Neural cell (in vitro differentiated cells): ENCODE measurements around the gene CASZ1.

ENCODE experiments used
- CTCF ChIP-seq: fragments of 450-650 bp; IDR thresholded peaks from 2 replicates; pipeline ENCODE4 v1.5.1; 2014; ENCODE audit warnings: antibody characterized with exemption, mild to moderate bottlenecking, moderate library complexity; ENCODE audit not compliant: poor library complexity, severe bottlenecking
- EZH2 ChIP-seq: fragments of 200-600, 300-800 bp; shearing (Covaris generic), sonication (generic); IDR thresholded peaks from 2 replicates; pipeline ENCODE4 v1.6.1; 2014; ENCODE audit warnings: antibody characterized with exemption, low read length, borderline replicate concordance, mild to moderate bottlenecking; ENCODE audit not compliant: insufficient read depth, poor library complexity, severe bottlenecking
- POLR2AphosphoS5 ChIP-seq: IDR thresholded peaks from 2 replicates; pipeline ENCODE4 v1.6.1; 2012
- REST ChIP-seq: IDR thresholded peaks from 2 replicates; pipeline ENCODE4 v1.6.1; 2012; ENCODE audit warnings: borderline replicate concordance

GRCh38 chr1:10663678-10664035 is 132.8 kb downstream of the CASZ1 start:
- no peak for TF ChIP-seq CTCF
- no peak for TF ChIP-seq POLR2AphosphoS5
- no peak for TF ChIP-seq EZH2
- no peak for TF ChIP-seq REST
